Measurements from ENCODE around the gene GNG2. TPM values are rescaled to one million over a fixed set of nuclear protein-coding genes. Genes with fewer than 3 reads are reported as not detected.

The GNG2 gene
- total and polyA plus RNA-seq, 2 of the 8 experiments (the other 6 are each of a cell fraction or from before 2014, with no cell fraction given) = 8.2 to 17.9 TPM

GRCh38 chr14:51954031-51954430, 93.6 kb downstream of the GNG2 start:
- Histone ChIP-seq H2BK12ac (ENCODE audit: low read depth, low read length) (no peak overlapping the region), H4K20me1 (replicated peaks in 1 of 2; ENCODE audit: control insufficient read depth in 1 of 2, insufficient read depth in 2 of 2, low read length in 2 of 2) (no peaks in the 10 kb centered on the region), H3K9ac (replicated peaks in 1 of 4; ENCODE audit: extremely low read depth in 1 of 4, low read depth in 3 of 4, low read length in 3 of 4) (no peak overlapping the region), H2AK5ac (ENCODE audit: low read depth, low read length) (no peak overlapping the region), H4K91ac (replicated peaks; ENCODE audit: insufficient read length, low read length) (no peak overlapping the region), H3K4me1 (replicated peaks in 1 of 4; ENCODE audit: control insufficient read depth in 3 of 4, insufficient read depth in 4 of 4, low read length in 3 of 4) (no peaks in the 10 kb centered on the region), H2BK15ac (ENCODE audit: low read length) (no peak overlapping the region), H3K27me3 (replicated peaks in 1 of 4; ENCODE audit: control insufficient read depth in 3 of 4, extremely low read depth in 1 of 4, insufficient read depth in 3 of 4, low read length in 3 of 4) (no peaks in the 10 kb centered on the region), H2BK120ac (replicated peaks; ENCODE audit: low read depth, low read length) (no peak overlapping the region), H3K36me3 (ENCODE audit: control insufficient read depth in 2 of 4, insufficient read depth in 4 of 4, low read length in 3 of 4) (peaks cover 0 to 2% (median 0%) of the 10 kb centered on the region in 4 experiments; a peak in 1 of 8 replicates), H3K4ac (replicated peaks; ENCODE audit: insufficient read length, low read depth, low read length) (no peak overlapping the region), H3K4me3 (ENCODE audit: extremely low read depth in 1 of 4, insufficient read depth in 2 of 4, low read depth in 3 of 4, low read length in 4 of 4) (no peak overlapping the region), H3K23me2 (ENCODE audit: low read depth, low read length) (no peaks in the 10 kb centered on the region), H2BK20ac (ENCODE audit: low read length) (no peak overlapping the region), H3K79me2 (ENCODE audit: control insufficient read depth in 1 of 2, insufficient read depth in 2 of 2, low read length in 2 of 2) (no peaks in the 10 kb centered on the region), H3K9me3 (ENCODE audit: insufficient read depth in 2 of 2, low read depth in 1 of 2, low read length in 1 of 2) (peaks cover 10 to 12% of the 10 kb centered on the region in 2 experiments; a peak in 2 of 4 replicates), H4K5ac (ENCODE audit: insufficient read length, low read depth, low read length) (no peak overlapping the region), H2BK5ac (ENCODE audit: low read depth, low read length) (no peak overlapping the region), H3K56ac (replicated peaks; ENCODE audit: insufficient read length, low read depth, low read length) (no peak overlapping the region), H3K18ac (ENCODE audit: extremely low read depth, low read length) (no peak overlapping the region), H3K27ac (ENCODE audit: low read depth, low read length) (no peak overlapping the region), H4K8ac (ENCODE audit: extremely low read depth, insufficient read depth, low read length) (no peak overlapping the region), H2AFZ (ENCODE audit: low read length) (no peak overlapping the region), H3K4me2 (ENCODE audit: insufficient read depth in 1 of 2, low read depth in 2 of 2, low read length in 2 of 2) (no peak overlapping the region), H3K14ac (ENCODE audit: insufficient read length) (no peak overlapping the region), H3K79me1 (ENCODE audit: low read depth, low read length) (no peaks in the 10 kb centered on the region), H3K23ac (ENCODE audit: insufficient read length) (no peak overlapping the region)
- DNase-seq (ENCODE audit: low read depth in 1 of 2, low spot score in 2 of 2) (no peak), FAIRE-seq (no peak)
- 78% methylated on average over 2 of the region's 2 CpGs; no CpG with 5 or more reads in 1 of the 2 experiments for WGBS, 2 experiments (ENCODE audit: extremely low coverage in 1 of 2, insufficient coverage in 1 of 2, insufficient read length in 1 of 2, insufficient replicate concordance in 2 of 2, low coverage in 1 of 2, low lambda C conversion rate in 2 of 2, missing lambda C conversion rate in 1 of 2)
- POLR2A ChIA-PET (ENCODE audit: partially characterized antibody) = no interaction called here
- CTCF ChIA-PET (ENCODE audit: partially characterized antibody) = interaction anchor here (0.9 to 2.9 kb wide), 3 partner anchors 55 to 175 kb away, joined by 3 to 7 read pairs (median 5); no protein-coding TSS in a partner anchor
- TF ChIP-seq YY1 (IDR thresholded peaks at IDR 0.05; ENCODE audit: low read depth, low read length) = no peak
- no peak for TF ChIP-seq GTF2F1 (IDR thresholded peaks at IDR 0.05; ENCODE audit: borderline replicate concordance, low read depth, low read length)
- no peak for TF ChIP-seq KDM1A (IDR thresholded peaks at IDR 0.05; ENCODE audit: borderline replicate concordance, low read length)
- TF ChIP-seq SIN3A (conservative IDR thresholded peaks at IDR 0.05 in 1 of 2, IDR thresholded peaks at IDR 0.05 in 1 of 2; ENCODE audit: low read depth in 1 of 2, low read length in 2 of 2) = no peak
- TF ChIP-seq PHF8 (conservative IDR thresholded peaks at IDR 0.05; ENCODE audit: low read depth, low read length) = no peak
- no peak for TF ChIP-seq EGR1 (IDR thresholded peaks at IDR 0.05; ENCODE audit: borderline replicate concordance, low read depth, low read length)
- TF ChIP-seq SP1 (IDR thresholded peaks at IDR 0.05; ENCODE audit: low read depth, low read length) = no peak
- no peak for TF ChIP-seq SP2 (IDR thresholded peaks at IDR 0.05; ENCODE audit: low read length)
- TF ChIP-seq ASH2L (IDR thresholded peaks at IDR 0.05; ENCODE audit: low read length) = no peak
- TF ChIP-seq, protein P1, sequence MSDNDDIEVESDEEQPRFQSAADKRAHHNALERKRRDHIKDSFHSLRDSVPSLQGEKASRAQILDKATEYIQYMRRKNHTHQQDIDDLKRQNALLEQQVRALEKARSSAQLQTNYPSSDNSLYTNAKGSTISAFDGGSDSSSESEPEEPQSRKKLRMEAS (IDR thresholded peaks at IDR 0.05) = no peak
- no peak for TF ChIP-seq POU5F1 (IDR thresholded peaks at IDR 0.05; ENCODE audit: low read depth, low read length)
- no peak for TF ChIP-seq RAD21 (IDR thresholded peaks at IDR 0.05 in 1 of 2, conservative IDR thresholded peaks at IDR 0.05 in 1 of 2; ENCODE audit: low read depth in 2 of 2, low read length in 2 of 2)
- no peak for TF ChIP-seq NANOG (IDR thresholded peaks at IDR 0.05; ENCODE audit: insufficient read depth, low read depth, low read length, poor library complexity, severe bottlenecking)
